Loucy (cell line): ENCODE results near the gene DENND4A.

Source experiments
- H2AFZ ChIP-seq: fragments of 200-600 bp; sonication (generic); 2 replicates; pipeline ENCODE4 v1.6.0; 2016; ENCODE audit warnings: antibody characterized with exemption, mild to moderate bottlenecking, low read length, moderate library complexity
- H3F3A ChIP-seq: fragments of 200-600 bp; 2 replicates; pipeline ENCODE4 v1.6.0; 2016; ENCODE audit warnings: antibody characterized with exemption, low read depth, mild to moderate bottlenecking
- H3K27me3 ChIP-seq: fragments of 200-600 bp; sonication (generic); 2 replicates; pipeline ENCODE4 v1.6.1; 2014; ENCODE audit warnings: low read length, mild to moderate bottlenecking; ENCODE audit not compliant: insufficient read depth, poor library complexity, severe bottlenecking
- H3K36me3 ChIP-seq: fragments of 200-600 bp; sonication (generic); 2 replicates; pipeline ENCODE4 v1.6.1; 2016; ENCODE audit warnings: low read length; ENCODE audit not compliant: insufficient read depth
- H3K4me1 ChIP-seq: fragments of 200-600 bp; sonication (generic); 2 replicates; pipeline ENCODE4 v1.5.1; 2014; ENCODE audit warnings: low read length, mild to moderate bottlenecking; ENCODE audit not compliant: insufficient read depth, poor library complexity, severe bottlenecking
- H3K4me2 ChIP-seq: fragments of 200-600 bp; sonication (generic); 2 replicates; pipeline ENCODE4 v1.6.0; 2014; ENCODE audit warnings: antibody characterized with exemption, low read length, low read depth, mild to moderate bottlenecking; ENCODE audit not compliant: poor library complexity, severe bottlenecking
- H3K4me3 ChIP-seq: fragments of 200-600 bp; sonication (generic); 2 replicates; pipeline ENCODE4 v1.5.1; 2014; ENCODE audit warnings: low read length, mild to moderate bottlenecking, mixed read lengths; ENCODE audit not compliant: poor library complexity, severe bottlenecking
- H3K79me2 ChIP-seq: fragments of 200-600 bp; sonication (generic); 2 replicates; pipeline ENCODE4 v1.6.1; 2014; ENCODE audit warnings: low read length; ENCODE audit not compliant: insufficient read depth
- H3K9ac ChIP-seq: fragments of 200-600 bp; sonication (generic); 2 replicates; pipeline ENCODE4 v1.6.0; 2014; ENCODE audit warnings: mild to moderate bottlenecking, low read depth, low read length, moderate library complexity; ENCODE audit not compliant: poor library complexity, severe bottlenecking
- H3K9me2 ChIP-seq: fragments of 200-600 bp; sonication (generic); replicated peaks from 2 replicates; pipeline ENCODE4 v1.6.1; 2016; ENCODE audit warnings: low read depth, low read length, mixed read lengths
- H3K9me3 ChIP-seq: fragments of 200-600 bp; sonication (generic); 2 replicates; pipeline ENCODE4 v1.6.1; 2014; ENCODE audit warnings: mild to moderate bottlenecking, antibody characterized with exemption, low read length, low read depth; ENCODE audit not compliant: insufficient read depth
- H4K20me1 ChIP-seq: fragments of 200-600 bp; sonication (generic); 2 replicates; pipeline ENCODE4 v1.6.0; 2014; ENCODE audit warnings: antibody characterized with exemption, low read length, mild to moderate bottlenecking; ENCODE audit not compliant: insufficient read depth, poor library complexity, severe bottlenecking
- CTCF ChIP-seq: fragments of 200-600 bp; sonication (generic); conservative IDR thresholded peaks from 2 replicates; pipeline ENCODE4 v1.5.1; 2014; ENCODE audit warnings: mild to moderate bottlenecking, antibody characterized with exemption, low read length
- EZH2phosphoT487 ChIP-seq: fragments of 200-600 bp; IDR thresholded peaks from 2 replicates; pipeline ENCODE4 v1.6.1; 2018; ENCODE audit warnings: antibody characterized with exemption, mild to moderate bottlenecking, moderate library complexity, borderline replicate concordance

DENND4A gene

GRCh38 chr15:65663521-65663920, 128.6 kb downstream of the DENND4A start:
- no peaks in the 10 kb centered on the region for H4K20me1 ChIP-seq
- no peaks in the 10 kb centered on the region for H3K27me3 ChIP-seq
- no peak overlapping the region for H3K4me2 ChIP-seq
- no peak overlapping the region for H3K4me3 ChIP-seq
- H3K9me2 ChIP-seq: no peaks in the 10 kb centered on the region
- H3K36me3 ChIP-seq: no peaks in the 10 kb centered on the region; the same call in 1 of the 2 replicates
- H3K9me3 ChIP-seq: no peaks in the 10 kb centered on the region
- H3K4me1 ChIP-seq: no peaks in the 10 kb centered on the region
- no peaks in the 10 kb centered on the region for H3F3A ChIP-seq
- H2AFZ ChIP-seq: no peak overlapping the region
- TF ChIP-seq CTCF (no peak), EZH2phosphoT487 (no peak)
- no peak overlapping the region for H3K9ac ChIP-seq
- no peaks in the 10 kb centered on the region for H3K79me2 ChIP-seq

DNA sequence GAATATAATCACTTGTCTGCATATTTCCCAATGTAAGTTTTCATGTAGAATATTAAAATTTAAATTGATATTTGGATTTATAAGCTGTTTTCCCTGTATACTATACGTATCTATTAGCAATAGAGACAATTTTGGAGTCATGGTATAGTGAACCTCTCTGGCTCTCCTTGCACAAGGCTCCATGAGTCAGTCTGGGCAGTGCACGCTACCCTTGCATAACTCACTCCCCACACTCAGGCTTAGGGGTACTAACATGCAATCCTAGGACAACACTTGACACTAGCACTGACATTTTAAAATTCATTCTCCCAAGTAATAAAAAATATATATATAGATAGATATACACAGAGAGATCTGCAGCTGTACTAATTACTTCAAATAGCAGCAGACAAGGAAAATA, 131.2 kb downstream of the DENND4A start:
- no peaks in the 10 kb centered on the region for H3K9me3 ChIP-seq
- H3F3A ChIP-seq: no peaks in the 10 kb centered on the region
- no peaks in the 10 kb centered on the region for H3K4me1 ChIP-seq
- H2AFZ ChIP-seq: no peak overlapping the region
- H3K9ac ChIP-seq: no peak overlapping the region
- no peaks in the 10 kb centered on the region for H3K9me2 ChIP-seq
- H3K4me3 ChIP-seq: no peak overlapping the region
- no peaks in the 10 kb centered on the region for H3K27me3 ChIP-seq
- TF ChIP-seq EZH2phosphoT487 (no peak), CTCF (no peak)
- no peaks in the 10 kb centered on the region for H3K79me2 ChIP-seq
- H3K36me3 ChIP-seq: no peaks in the 10 kb centered on the region
- H3K4me2 ChIP-seq: no peak overlapping the region
- no peaks in the 10 kb centered on the region for H4K20me1 ChIP-seq

DNA sequence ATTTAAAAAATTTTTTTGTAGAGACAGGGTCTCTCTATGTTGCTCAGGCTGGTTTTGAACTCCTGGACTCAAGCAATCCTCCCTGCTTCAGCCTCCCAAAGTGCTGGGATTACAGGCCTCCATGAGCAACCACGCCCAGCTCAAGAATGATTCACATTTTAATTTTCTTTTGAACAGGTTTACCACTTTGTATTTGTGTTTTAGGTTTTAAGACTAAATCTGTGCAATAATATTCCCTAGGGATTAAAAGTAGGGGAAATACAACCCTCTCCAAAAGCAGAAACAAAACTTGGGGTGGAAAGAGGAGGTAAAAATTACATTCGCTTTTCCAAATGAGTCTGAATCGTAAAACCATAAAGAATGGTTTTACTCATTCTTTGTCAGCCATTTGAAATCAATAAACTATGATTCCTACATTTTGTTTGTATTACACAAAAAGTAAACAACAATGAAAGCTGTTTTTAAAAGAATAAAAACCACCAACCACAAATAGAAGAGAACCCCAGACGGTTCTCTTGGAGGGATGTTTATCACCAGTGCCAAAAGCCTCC, 132.5 kb downstream of the DENND4A start:
- H3K4me2 ChIP-seq: no peak overlapping the region
- H4K20me1 ChIP-seq: no peaks in the 10 kb centered on the region
- no peaks in the 10 kb centered on the region for H3K27me3 ChIP-seq
- no peak overlapping the region for H3K9ac ChIP-seq
- no peak overlapping the region for H2AFZ ChIP-seq
- H3K9me3 ChIP-seq: no peaks in the 10 kb centered on the region
- H3K79me2 ChIP-seq: no peaks in the 10 kb centered on the region
- H3K4me3 ChIP-seq: no peak overlapping the region
- H3K4me1 ChIP-seq: no peaks in the 10 kb centered on the region
- no peaks in the 10 kb centered on the region for H3K9me2 ChIP-seq
- no peaks in the 10 kb centered on the region for H3F3A ChIP-seq
- H3K36me3 ChIP-seq: 0 out of 2 replicates have a peak, but pooled peaks cover 3% of the 10 kb centered on the region
- TF ChIP-seq CTCF: no peak
- TF ChIP-seq EZH2phosphoT487: no peak
